GM10847 (cell line): ENCODE data around the gene ROR1.

Experiments used
- POLR2A ChIP-seq: IDR thresholded peaks from 2 replicates; pipeline ENCODE4 v1.6.1; 2011; ENCODE audit not compliant: insufficient read length; ENCODE audit errors: extremely low read depth

ROR1 gene

GRCh38 chr1:63779338-63780211 is 5.8 kb downstream of the ROR1 start:
- no peak for TF ChIP-seq POLR2A

GRCh38 chr1:63780565-63780964 is 6.7 kb downstream of the ROR1 start:
- TF ChIP-seq POLR2A: no peak

DNA sequence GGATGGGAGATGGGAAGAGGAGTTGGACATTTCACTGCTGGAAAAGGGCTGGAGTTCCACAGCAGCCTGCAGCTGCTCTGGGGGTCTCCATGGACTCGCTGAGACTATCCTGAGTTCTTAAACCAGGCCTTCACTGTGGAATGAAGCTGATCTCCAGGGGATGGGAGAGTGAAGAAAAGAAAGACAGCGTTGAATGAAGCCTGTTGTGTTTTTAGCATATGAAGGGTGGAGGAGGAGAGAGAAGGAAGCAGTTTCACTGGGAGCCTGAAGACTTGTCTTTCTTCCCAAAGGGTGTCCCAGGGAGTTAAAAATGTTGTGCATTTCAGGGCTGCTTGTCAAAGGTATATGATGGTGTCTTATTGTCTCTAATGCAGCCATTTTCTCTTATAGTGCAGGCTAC is 9.2 kb downstream of the ROR1 start:
- no peak for TF ChIP-seq POLR2A

DNA sequence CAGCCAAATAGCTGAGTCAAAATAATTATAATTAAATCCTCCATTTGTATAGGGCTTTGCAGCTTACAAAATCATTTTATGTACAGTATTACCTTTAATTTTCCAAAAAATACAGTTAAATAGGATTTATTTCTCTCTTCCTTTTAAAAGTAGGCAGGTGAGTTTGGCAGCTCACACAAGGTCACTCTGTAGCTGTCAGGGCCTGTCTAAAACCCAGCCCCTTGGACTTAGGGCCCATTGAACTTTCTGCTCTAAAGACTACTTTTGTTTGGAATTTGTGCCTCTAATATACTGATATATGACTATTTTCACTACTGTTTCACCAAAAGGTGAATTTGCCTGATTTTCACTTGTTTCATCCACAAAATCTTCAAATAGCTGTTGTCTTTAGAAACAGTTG is 10.3 kb downstream of the ROR1 start:
- TF ChIP-seq POLR2A: no peak

- no peak for TF ChIP-seq POLR2A
Measured at GRCh38 chr1:63784489-63785390, 10.9 kb downstream of the ROR1 start.

GRCh38 chr1:63787875-63788274 is 14.1 kb downstream of the ROR1 start:
- TF ChIP-seq POLR2A: no peak

DNA sequence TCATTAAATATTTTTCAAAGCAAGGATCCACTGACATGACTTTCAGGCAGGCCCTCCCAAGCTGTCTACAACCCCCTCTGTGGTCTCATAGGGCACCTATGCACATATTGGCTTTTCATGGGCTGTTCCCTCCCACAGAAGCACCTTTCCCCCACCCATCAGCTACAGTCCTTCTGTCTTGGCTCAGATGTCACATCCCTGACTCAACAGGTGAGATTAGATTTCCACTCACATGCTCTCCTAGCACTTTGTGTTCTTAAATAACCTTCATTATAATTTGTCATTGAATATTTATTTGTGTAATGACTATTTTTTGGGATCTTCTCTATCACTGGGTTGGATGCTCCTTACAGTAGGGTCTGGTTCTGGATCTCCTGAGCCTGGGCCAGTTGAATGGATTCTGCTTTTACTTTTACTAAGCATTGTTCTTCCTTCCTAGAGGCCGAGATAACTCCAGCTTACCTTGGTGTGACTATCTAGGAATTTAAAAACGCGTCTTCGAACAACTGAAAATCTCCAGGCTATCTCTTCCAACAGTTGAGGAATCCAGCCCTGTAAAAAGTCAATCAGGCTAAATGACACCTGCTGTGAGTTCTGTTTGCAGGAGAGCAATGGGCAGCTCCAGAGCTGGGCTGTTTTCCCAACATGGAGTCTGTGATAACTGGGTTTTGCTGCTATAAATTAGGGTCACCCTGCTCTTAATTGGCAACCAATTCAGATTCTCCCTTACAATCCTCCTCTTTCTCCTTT is 16.2 kb downstream of the ROR1 start:
- TF ChIP-seq POLR2A: no peak

- no peak for TF ChIP-seq POLR2A
Measured at GRCh38 chr1:63790989-63791388, 17.2 kb downstream of the ROR1 start.

GRCh38 chr1:63792152-63792551 is 18.3 kb downstream of the ROR1 start:
- no peak for TF ChIP-seq POLR2A

GRCh38 chr1:63793741-63794240 is 20.0 kb downstream of the ROR1 start:
- no peak for TF ChIP-seq POLR2A

- no peak for TF ChIP-seq POLR2A
Measured at GRCh38 chr1:63794354-63794753, 20.5 kb downstream of the ROR1 start.

GRCh38 chr1:63794939-63795378 is 21.1 kb downstream of the ROR1 start:
- no peak for TF ChIP-seq POLR2A

DNA sequence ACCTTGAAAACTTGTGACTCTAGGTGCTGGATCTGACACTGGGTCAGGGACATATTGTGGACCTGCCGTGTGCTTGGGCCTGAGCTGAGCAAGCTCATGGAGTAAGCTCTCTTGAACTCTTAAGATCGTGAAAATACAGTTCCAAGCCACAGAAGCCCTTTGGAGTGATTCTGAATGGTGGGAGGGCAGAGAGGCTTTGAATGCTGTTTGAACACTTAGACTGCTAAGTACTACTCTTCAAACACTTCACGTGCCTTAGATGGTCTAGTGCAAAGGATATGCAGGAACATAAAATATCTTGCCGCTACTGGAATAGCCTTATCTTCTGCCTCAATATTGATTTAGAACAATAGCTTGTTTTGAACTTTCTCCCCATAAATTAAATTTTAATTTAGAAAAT is 21.6 kb downstream of the ROR1 start:
- TF ChIP-seq POLR2A: no peak

DNA sequence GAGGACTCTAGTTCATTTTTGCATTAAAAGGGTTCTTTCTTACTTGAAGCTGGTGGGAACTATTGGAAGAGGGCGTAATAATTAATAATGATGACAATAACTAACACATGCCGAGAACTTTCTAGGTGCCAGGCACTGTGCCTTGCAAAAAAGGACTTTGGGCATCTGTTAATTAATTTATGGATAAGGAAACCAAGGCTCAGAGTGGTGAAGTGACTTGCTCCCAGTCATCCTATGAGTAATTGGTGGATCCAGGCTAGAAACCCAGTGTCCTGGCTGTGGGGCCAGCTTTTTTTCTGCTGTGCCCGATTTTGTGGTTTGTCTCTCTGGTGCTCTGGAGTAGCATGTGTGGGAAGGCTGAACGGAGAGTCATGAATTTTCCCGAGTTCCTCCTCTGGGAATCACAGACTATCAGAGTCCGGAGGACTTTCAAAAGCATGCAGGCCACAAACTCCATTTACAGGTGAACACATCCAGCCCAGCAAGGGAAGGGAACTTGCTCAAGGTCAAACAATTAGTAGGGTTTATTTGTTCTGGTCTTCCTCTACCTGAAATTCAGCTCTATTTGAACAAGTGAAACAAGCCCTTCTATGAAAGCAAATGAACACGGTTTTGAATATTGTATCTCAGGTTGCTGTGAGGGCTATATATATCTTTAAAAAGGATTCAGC is 23.4 kb downstream of the ROR1 start:
- TF ChIP-seq POLR2A: no peak

- no peak for TF ChIP-seq POLR2A
Measured at GRCh38 chr1:63798284-63798683, 24.5 kb downstream of the ROR1 start.
